Prostate gland (tissue), 2 donors: ENCODE results near the gene INSR.

Experiments
- CTCF ChIP-seq, 4 experiments: fragments of 200-600 bp in 2 of 4; fragments of 450-650 bp in 2 of 4; sonication (generic) in 2 of 4; IDR thresholded peaks; 1 replicate in 3 of 4; 2 replicates in 1 of 4; pipeline ENCODE4 v1.5.1; 2016 to 2019; ENCODE audit warnings: antibody characterized with exemption in 4 of 4, mild to moderate bottlenecking in 2 of 4, moderate library complexity in 2 of 4
- POLR2AphosphoS5 ChIP-seq: sonication (generic); formaldehyde crosslinking; IDR thresholded peaks from one replicate; pipeline ENCODE4 v1.6.1; 2017; ENCODE audit warnings: antibody characterized with exemption

DNA sequence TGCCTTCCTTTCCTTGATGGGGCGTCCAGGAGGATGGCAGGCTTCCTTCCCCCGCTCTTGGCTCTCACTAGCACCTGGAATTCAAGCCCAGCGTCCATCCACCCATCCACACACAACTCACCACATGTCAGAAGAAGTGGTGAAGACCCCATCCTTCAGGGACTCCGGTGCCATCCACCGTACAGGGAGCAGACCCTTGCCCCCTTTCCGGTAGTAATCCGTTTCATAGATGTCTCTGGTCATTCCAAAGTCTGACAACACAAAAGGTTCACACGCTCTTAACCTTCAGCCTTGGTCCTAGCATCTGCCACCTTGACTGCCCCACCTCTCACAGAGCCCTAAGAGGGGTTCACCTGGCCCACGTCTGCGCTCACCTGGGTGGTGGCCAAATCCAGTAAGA is 173.7 kb downstream of the INSR start:
- no peak for TF ChIP-seq POLR2AphosphoS5
- TF ChIP-seq CTCF (IDR thresholded peaks at IDR 0.05), result no peak
